ENCODE measurements around the gene COPB2. TPM values are rescaled to one million over a fixed set of nuclear protein-coding genes. Genes with fewer than 3 reads are reported as not detected.

The COPB2 gene
- total RNA-seq, 1 experiment from 2014 or later: 119 TPM

GRCh38 chr3:139311557-139311956 is 77.9 kb downstream of the COPB2 start:
- TF ChIP-seq POLR2A (IDR thresholded peaks at IDR 0.05; ENCODE audit: borderline replicate concordance, extremely low read depth, insufficient read depth, insufficient read length): peak; percentile 6
- TF ChIP-seq CTCF (IDR thresholded peaks at IDR 0.05 in 2 of 3, conservative IDR thresholded peaks at IDR 0.05 in 1 of 3; ENCODE audit: borderline replicate concordance in 1 of 3, insufficient read depth in 1 of 3, low read depth in 2 of 3, low read length in 2 of 3): no peak
- no peak for TF ChIP-seq JUND (IDR thresholded peaks at IDR 0.05)
- no peaks in the 10 kb centered on the region for H3K9me3 ChIP-seq (ENCODE audit: control insufficient read depth in 1 of 2, insufficient read depth in 1 of 2, low read depth in 1 of 2, low read length in 2 of 2)
- peaks cover 82 to 97% of the 10 kb centered on the region in 2 experiments for H3K4me1 ChIP-seq (ENCODE audit: control insufficient read depth in 1 of 2, insufficient read depth in 2 of 2, low read length in 2 of 2)
- DNase-seq (ENCODE audit: low read depth, low spot score) (no peak), ATAC-seq (no peak)
- peaks cover 10% of the 10 kb centered on the region; the same call in 1 of the 2 replicates for H3K79me2 ChIP-seq (ENCODE audit: insufficient read depth, low read length)
- no peaks in the 10 kb centered on the region for H3K27me3 ChIP-seq (ENCODE audit: insufficient read depth, low read length)
- peak overlapping the region in 1 of 2 experiments; percentile 9; a peak in 1 of 4 replicates for H3K4me3 ChIP-seq (replicated peaks in 1 of 2; ENCODE audit: low read depth in 1 of 2, low read length in 2 of 2)
- ChIA-PET RAD21 (ENCODE audit: low non-redundant PET in 1 of 2, low total read pairs in 2 of 2, uncharacterized antibody in 2 of 2, unreplicated experiment in 2 of 2) (interaction anchor here in 1 of 2 experiments (1.7 kb wide), 1 partner anchor 9 kb away, joined by 4 read pairs; no protein-coding TSS in a partner anchor), CTCF (interaction anchor here (0.8 to 2.1 kb wide), 4 partner anchors 8 to 376 kb away, joined by 3 to 25 read pairs (median 4); no protein-coding TSS in a partner anchor), POLR2A (interaction anchor here (5.0 to 15.9 kb wide), 2 partner anchors 7 to 10 kb away, joined by 34 to 198 read pairs; no protein-coding TSS in a partner anchor)
- H3K9ac ChIP-seq (ENCODE audit: low read length): peak overlapping the region; percentile 71
- BruUV-seq (replicated peaks): no TSS peak
- H3K36me3 ChIP-seq (ENCODE audit: control insufficient read depth in 1 of 2, insufficient read depth in 2 of 2, low read length in 2 of 2): no peaks in the 10 kb centered on the region
- H2AFZ ChIP-seq (ENCODE audit: low read depth, low read length, poor library complexity, severe bottlenecking): no peak overlapping the region
- peak overlapping the region; percentile 67 for H3K4me2 ChIP-seq (ENCODE audit: low read length)
- H3K9me2 ChIP-seq (ENCODE audit: insufficient read depth): no peaks in the 10 kb centered on the region
- H4K20me1 ChIP-seq (ENCODE audit: insufficient read depth): no peaks in the 10 kb centered on the region
- peak overlapping the region; percentile 99 for H3K27ac ChIP-seq (ENCODE audit: low read depth, low read length)
- intact Hi-C loops (cut with micrococcal nuclease): loop anchor here (10.0 kb wide), 1 partner anchor 717 kb away; the partner anchor contains the start of gene CEP70

- Histone ChIP-seq H3K9me3 (ENCODE audit: control insufficient read depth in 1 of 2, insufficient read depth in 1 of 2, low read depth in 1 of 2, low read length in 2 of 2) (no peaks in the 10 kb centered on the region), H3K27me3 (ENCODE audit: insufficient read depth, low read length) (no peaks in the 10 kb centered on the region), H3K27ac (ENCODE audit: low read depth, low read length) (peak overlapping the region; percentile 99), H3K9ac (ENCODE audit: low read length) (peak overlapping the region; percentile 71), H3K36me3 (ENCODE audit: control insufficient read depth in 1 of 2, insufficient read depth in 2 of 2, low read length in 2 of 2) (no peaks in the 10 kb centered on the region), H3K4me1 (ENCODE audit: control insufficient read depth in 1 of 2, insufficient read depth in 2 of 2, low read length in 2 of 2) (peaks cover 85 to 97% of the 10 kb centered on the region in 2 experiments), H3K79me2 (ENCODE audit: insufficient read depth, low read length) (peaks cover 10% of the 10 kb centered on the region; the same call in 1 of the 2 replicates), H2AFZ (ENCODE audit: low read depth, low read length, poor library complexity, severe bottlenecking) (no peak overlapping the region), H3K9me2 (ENCODE audit: insufficient read depth) (no peaks in the 10 kb centered on the region), H3K4me2 (ENCODE audit: low read length) (peak overlapping the region; percentile 67), H3K4me3 (replicated peaks in 1 of 2; ENCODE audit: low read depth in 1 of 2, low read length in 2 of 2) (0 out of 4 replicates have a peak overlapping the region, but pooled peaks of 1 of the 2 experiments have one; percentile 11), H4K20me1 (ENCODE audit: insufficient read depth) (no peaks in the 10 kb centered on the region)
- DNase-seq (ENCODE audit: low read depth, low spot score): peak; percentile 94
- peak; percentile 71 for ATAC-seq
- intact Hi-C loops (cut with micrococcal nuclease): loop anchor here (1.0 to 10.0 kb wide), 2 partner anchors 8 to 716 kb away; partner anchors contain the start of gene CEP70
- no TSS peak for BruUV-seq (replicated peaks)
- ChIA-PET CTCF (interaction anchor here (0.6 to 2.1 kb wide), 8 partner anchors 8 to 375 kb away, joined by 3 to 25 read pairs (median 5); no protein-coding TSS in a partner anchor), RAD21 (ENCODE audit: low non-redundant PET in 1 of 2, low total read pairs in 2 of 2, uncharacterized antibody in 2 of 2, unreplicated experiment in 2 of 2) (interaction anchor here (0.8 to 1.9 kb wide), 5 partner anchors 8 to 198 kb away, joined by 3 to 9 read pairs (median 4); no protein-coding TSS in a partner anchor), POLR2A (interaction anchor here (1.1 to 15.9 kb wide), 3 partner anchors 8 to 11 kb away, joined by 4 to 198 read pairs (median 34); no protein-coding TSS in a partner anchor)
- TF ChIP-seq SP1 (IDR thresholded peaks at IDR 0.05; ENCODE audit: low read depth) (no peak), CTCF (IDR thresholded peaks at IDR 0.05 in 2 of 3, conservative IDR thresholded peaks at IDR 0.05 in 1 of 3; ENCODE audit: borderline replicate concordance in 1 of 3, insufficient read depth in 1 of 3, low read depth in 2 of 3, low read length in 2 of 3) (no peak), CBX3 (IDR thresholded peaks at IDR 0.05; ENCODE audit: low read depth) (no peak), ZNF274 (IDR thresholded peaks at IDR 0.05; ENCODE audit: low read depth, low read length) (no peak), ZFX (IDR thresholded peaks at IDR 0.05) (no peak), MAX (IDR thresholded peaks at IDR 0.05) (no peak), POLR2AphosphoS5 (IDR thresholded peaks at IDR 0.05; ENCODE audit: low read depth, low read length) (peak; percentile 51; the same call in 1 of the 2 replicates), JUND (IDR thresholded peaks at IDR 0.05) (no peak), SIN3A (IDR thresholded peaks at IDR 0.05; ENCODE audit: low read depth) (no peak), CEBPB (IDR thresholded peaks at IDR 0.05; ENCODE audit: low read depth) (no peak), RAD21 (IDR thresholded peaks at IDR 0.05; ENCODE audit: low read depth) (no peak), SRF (IDR thresholded peaks at IDR 0.05; ENCODE audit: low read depth) (no peak), EGR1 (IDR thresholded peaks at IDR 0.05; ENCODE audit: low read depth) (no peak)
Observed at GRCh38 chr3:139310474-139310933, 78.9 kb downstream of the COPB2 start.
